Astrocyte of the cerebellum (primary cell): ENCODE results near the gene ALCAM.
A peak's percentile ranks its signal among the peaks of the same experiment; 100 is the strongest.

Experiments
- DNase-seq: peaks from one replicate; pipeline ENCODE4 v3.0.0-alpha.2; 2011; ENCODE audit warnings: low read depth
- H3K4me3 ChIP-seq: 2 replicates; pipeline ENCODE4 v1.5.1; 2011; ENCODE audit warnings: mild to moderate bottlenecking, low read depth, low read length, moderate library complexity
- CTCF ChIP-seq: IDR thresholded peaks from 2 replicates; pipeline ENCODE4 v1.5.1; 2012; ENCODE audit warnings: low read length, low read depth, moderate library complexity, mild to moderate bottlenecking; ENCODE audit errors: missing control alignments
- in situ Hi-C: cut with HindIII; loops from 2 replicates; pipeline ENCODE4 v1.10.0; 2017; ENCODE audit warnings: low sequenced_read_pairs

ALCAM gene

GRCh38 chr3:105347625-105348302 lies 18.9 kb upstream of the ALCAM start:
- in situ Hi-C loops: no loop called here
- H3K4me3 ChIP-seq: no peak overlapping the region
- no peak for TF ChIP-seq CTCF
- DNase-seq: no peak

DNA sequence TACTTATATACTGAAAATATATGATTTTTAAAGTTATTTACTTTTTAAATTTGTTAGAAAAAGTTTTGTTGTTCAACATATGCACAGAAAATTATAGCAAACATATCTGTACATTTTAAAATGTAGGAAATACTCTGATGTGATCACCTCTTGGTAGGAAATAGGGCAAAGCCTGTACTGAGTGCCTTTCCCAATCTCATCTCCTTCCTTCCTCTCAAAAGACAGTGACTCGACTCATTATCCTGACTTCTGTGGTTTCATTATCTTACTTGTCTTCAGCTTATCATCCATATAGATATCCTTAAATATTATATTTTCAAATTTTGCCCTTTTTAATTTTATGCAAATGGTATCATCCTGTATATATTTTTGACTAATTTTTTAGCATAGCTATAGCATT lies 18.4 kb upstream of the ALCAM start:
- in situ Hi-C loops: no loop called here
- no peak for TF ChIP-seq CTCF
- H3K4me3 ChIP-seq: no peak overlapping the region
- DNase-seq: no peak

- TF ChIP-seq CTCF: no peak
- in situ Hi-C loops: loop anchor here (25.0 kb wide), 1 partner anchor 713 kb away; no protein-coding TSS in a partner anchor
- H3K4me3 ChIP-seq: no peak overlapping the region
- no peak for DNase-seq
Measured at GRCh38 chr3:105349684-105350387, 16.9 kb upstream of the ALCAM start.

- DNase-seq: no peak
- TF ChIP-seq CTCF: no peak
- in situ Hi-C loops: loop anchor here (25.0 kb wide), 1 partner anchor 715 kb away; no protein-coding TSS in a partner anchor
- H3K4me3 ChIP-seq: no peak overlapping the region
Measured at GRCh38 chr3:105351821-105352220, 14.9 kb upstream of the ALCAM start.

GRCh38 chr3:105352976-105353375 lies 13.7 kb upstream of the ALCAM start:
- no peak for TF ChIP-seq CTCF
- no peak overlapping the region for H3K4me3 ChIP-seq
- no peak for DNase-seq
- in situ Hi-C loops: loop anchor here (25.0 kb wide), 1 partner anchor 716 kb away; no protein-coding TSS in a partner anchor

DNA sequence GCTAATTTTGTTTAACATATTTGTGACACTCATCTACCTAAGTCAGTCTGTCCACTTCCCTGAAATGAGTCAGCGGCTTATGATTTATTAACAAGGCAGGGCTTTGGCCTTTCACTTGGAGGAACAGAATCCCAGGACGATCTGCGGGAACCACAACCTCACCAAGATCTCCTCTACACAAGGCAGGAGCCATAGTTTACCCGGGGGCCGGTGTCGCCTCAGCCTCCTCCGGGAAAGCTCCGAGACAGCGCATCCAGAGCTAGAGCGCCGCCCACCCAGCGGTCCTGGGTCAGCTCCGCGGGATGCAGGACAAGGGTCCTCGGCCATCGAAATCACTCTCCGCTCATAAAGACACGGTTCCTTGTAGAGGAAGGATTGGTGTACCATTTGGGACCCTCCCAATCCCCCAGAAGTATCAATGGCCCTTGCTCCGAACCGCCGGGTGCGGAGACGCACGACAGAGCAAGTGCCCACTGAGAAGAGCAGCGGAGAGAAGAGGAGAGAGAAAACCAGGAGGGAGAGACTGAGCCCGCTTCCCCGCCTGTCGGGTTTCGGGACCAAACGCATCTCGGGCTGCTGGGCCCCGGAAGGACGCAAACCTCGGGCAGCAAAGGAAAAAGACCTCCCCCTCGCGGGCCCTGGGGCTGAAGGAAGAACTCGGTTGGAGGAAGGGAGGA lies 13.1 kb upstream of the ALCAM start:
- TF ChIP-seq CTCF: no peak
- no peak for DNase-seq
- in situ Hi-C loops: loop anchor here (25.0 kb wide), 1 partner anchor 716 kb away; no protein-coding TSS in a partner anchor
- peak overlapping the region; percentile 41 for H3K4me3 ChIP-seq
